SKM-1 treated with dmso at 0.1 percent for 144 hours (cell line): Measurements from ENCODE around the gene DLK2.

Source experiments
- DNase-seq: peaks from one replicate; lab custom pipeline; 2025; ENCODE audit not compliant: unreplicated experiment; lab: John Stamatoyannopoulos, UW

Gene DLK2

GRCh38 chr6:43454290-43454695 lies 1.1 kb downstream of the DLK2 start:
- DNase-seq, result peak; percentile 34

DNA sequence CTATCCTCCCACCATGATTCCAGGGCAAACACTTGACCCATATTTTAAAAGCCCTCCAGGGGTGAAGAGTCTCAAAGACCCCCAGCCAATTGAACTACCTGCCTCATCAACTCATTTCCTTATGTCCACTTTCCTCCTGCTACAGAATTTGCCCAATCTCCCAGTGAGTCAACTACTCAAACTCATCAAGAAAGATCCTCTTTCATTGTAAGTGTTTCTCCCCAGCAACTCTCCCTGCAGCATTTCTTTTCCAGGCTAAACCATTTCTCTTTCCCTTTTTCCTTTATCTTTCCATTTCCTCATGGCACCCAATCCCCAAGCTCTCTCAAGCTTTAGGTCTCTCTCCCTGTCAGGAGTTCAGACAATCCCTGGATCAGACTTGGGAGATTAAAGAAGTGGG lies 1.5 kb downstream of the DLK2 start:
- no peak for DNase-seq

DNA sequence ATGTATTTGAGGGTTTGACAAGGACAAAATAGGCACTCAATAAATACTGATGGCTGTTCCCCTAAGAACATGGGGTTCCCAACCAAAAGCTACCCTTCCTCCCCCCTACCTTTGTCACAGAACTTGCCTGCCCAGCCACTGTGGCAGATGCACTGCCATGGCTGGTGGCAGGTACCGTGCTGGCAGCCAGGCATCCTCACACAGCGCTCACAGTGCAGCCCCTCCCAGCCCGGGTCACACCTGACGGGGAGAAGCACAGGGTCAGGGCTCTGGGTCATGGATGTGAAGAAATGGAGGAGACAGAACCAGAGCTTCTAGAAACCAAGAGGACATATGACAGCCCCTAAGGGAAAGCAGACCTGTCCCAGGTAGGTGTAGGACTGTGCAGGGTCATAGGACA lies 2.5 kb downstream of the DLK2 start:
- DNase-seq, result no peak

DNA sequence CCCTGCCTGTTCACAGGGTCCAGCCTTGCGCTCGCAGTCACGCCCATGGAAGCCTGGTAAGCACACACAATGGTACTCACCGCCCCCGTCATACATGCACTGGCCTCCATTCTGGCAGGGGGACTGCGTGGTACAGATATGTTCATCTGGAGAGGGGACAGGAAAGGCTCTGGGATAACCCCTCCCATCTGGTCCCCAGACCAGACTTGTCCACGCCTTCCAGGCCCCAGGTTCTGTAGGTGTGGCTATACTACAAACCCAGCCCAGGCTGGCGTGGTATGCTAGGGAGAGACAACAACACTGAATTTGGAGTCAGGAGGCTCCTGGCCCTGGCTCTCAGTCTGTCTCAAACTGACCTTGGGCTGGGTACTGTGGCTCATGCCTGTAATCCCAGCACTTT lies 3.4 kb downstream of the DLK2 start:
- no peak for DNase-seq

GRCh38 chr6:43451348-43451747 lies 4.0 kb downstream of the DLK2 start:
- no peak for DNase-seq

DNA sequence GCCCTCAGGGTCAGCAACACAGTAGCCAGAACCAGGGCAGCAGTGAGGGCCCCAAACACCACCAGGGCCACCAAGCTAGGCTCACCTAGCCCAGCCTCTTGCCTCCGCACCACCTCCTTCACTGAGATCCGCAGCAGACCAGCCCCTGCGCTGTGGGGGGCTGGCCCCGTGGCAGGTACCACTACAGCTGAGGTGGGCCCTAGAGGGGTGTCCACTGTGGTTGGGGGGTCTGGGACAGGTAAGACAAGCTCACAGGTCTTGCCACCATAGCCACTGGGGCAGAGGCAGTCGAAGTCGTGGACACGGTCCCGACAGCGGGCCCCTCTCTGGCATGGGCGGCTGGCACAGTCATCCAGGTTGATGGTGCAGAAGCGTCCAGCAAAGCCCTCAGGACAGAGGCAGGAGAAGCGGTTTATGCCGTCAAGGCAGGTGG lies 4.6 kb downstream of the DLK2 start:
- DNase-seq, result no peak

GRCh38 chr6:43448916-43449315 lies 6.4 kb downstream of the DLK2 start:
- DNase-seq, result no peak

GRCh38 chr6:43447604-43448003 lies 7.7 kb downstream of the DLK2 start:
- no peak for DNase-seq

GRCh38 chr6:43445576-43445975 lies 9.8 kb downstream of the DLK2 start:
- no peak for DNase-seq

GRCh38 chr6:43444582-43444981 lies 10.8 kb downstream of the DLK2 start:
- DNase-seq, result no peak

DNA sequence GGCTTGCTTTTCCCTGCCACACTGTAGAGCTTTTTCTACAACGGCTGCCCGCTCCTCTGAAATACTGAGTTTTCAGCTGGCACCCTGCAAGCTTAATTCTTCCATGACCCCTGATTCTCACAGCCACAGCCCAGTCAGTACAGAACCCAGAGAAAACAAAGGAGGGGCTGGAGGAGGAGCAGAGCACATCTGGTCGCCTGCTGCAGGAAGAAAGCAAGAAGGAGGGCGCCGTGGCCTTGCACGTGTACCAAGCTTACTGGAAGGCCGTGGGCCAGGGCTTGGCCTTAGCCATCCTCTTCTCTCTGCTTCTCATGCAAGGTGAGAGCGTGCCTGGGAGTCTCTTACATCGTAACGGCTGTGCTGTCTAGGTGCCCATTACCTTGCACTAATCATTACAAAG lies 11.3 kb downstream of the DLK2 start:
- no peak for DNase-seq

DNA sequence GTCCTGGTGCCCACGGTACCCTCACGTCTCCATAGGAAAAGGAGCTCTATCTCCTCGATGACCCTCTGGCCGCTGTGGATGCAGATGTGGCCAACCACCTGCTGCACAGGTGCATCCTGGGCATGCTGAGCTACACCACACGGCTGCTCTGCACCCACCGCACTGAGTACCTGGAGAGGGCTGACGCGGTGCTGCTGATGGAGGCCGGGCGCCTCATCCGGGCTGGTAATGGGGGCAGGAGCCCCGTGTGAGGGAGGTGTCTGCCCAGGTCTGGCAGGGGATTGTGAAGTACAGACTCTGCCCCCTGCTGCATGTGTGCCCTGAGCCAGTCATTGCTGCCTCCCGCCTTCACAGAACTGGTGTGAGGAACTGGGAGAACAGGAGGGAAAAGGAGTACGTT lies 12.4 kb downstream of the DLK2 start:
- no peak for DNase-seq

DNA sequence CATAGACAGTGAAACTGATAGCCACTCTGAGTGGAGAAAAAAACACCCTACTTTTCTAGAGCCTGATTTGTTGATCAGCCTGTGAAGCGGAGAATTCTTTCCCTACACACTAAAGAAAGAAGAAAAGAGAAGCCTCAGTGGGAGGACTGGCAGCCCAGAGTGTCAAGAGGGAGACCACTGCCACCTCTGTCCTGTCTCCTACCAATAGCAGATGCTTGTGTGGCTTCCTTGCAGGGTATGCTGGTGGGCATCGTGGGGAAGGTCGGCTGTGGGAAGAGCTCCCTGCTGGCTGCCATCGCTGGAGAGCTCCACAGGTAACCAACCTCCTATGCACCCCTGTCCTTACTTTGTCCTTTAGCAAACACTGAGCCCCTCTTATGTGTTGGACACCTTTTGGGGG lies 17.6 kb downstream of the DLK2 start:
- no peak for DNase-seq

GRCh38 chr6:43436577-43437282 lies 18.6 kb downstream of the DLK2 start:
- DNase-seq, result no peak

DNA sequence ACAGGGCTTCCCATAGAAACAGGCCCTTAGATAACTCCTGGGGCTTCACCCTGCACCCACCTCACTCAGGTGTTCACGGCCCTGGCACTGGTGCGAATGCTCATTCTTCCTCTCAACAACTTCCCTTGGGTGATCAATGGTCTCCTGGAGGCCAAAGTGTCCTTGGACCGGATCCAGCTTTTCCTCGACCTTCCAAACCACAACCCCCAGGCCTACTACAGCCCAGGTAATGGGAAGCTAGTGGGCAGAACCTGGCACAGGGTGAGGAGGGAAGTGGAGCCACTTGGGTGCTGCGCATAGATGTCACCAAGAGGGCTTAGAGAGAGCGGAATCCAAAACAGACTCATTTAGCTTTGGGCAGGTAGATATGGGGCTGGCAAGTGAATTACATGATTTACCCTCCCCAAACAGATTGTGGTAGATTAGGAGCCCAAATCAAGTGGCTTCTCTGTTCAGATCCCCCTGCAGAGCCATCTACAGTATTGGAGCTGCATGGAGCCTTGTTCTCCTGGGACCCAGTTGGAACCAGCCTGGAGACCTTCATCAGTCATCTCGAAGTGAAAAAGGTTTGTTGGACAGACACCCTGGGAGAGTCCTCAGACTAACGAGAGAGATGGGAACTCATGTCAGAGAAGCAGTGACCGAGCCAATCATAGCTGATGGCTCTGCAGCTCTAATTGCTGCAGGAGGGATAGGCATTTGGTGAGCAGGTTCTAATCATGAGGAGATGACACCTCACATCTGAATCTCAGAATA lies 19.5 kb downstream of the DLK2 start:
- DNase-seq, result no peak

DNA sequence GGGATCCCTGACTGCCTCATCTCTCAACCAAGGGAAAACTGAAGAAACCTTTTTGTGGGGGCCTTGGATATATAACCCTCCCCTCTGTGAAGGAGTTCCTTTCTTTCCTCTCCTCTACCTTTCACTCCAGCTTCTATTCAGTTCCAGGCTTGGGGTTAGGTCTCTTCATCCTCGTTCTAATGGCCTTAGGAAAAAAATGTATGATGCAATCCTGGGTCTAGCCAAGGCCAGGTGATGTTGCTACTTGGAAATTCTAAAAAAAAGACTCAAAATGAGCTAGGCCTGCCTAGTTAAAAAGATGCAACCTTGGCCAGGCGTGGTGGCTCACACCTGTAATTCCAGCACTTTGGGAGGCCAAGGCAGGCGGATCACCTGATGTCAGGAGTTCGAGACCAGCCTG lies 20.4 kb downstream of the DLK2 start:
- DNase-seq, result no peak

DNA sequence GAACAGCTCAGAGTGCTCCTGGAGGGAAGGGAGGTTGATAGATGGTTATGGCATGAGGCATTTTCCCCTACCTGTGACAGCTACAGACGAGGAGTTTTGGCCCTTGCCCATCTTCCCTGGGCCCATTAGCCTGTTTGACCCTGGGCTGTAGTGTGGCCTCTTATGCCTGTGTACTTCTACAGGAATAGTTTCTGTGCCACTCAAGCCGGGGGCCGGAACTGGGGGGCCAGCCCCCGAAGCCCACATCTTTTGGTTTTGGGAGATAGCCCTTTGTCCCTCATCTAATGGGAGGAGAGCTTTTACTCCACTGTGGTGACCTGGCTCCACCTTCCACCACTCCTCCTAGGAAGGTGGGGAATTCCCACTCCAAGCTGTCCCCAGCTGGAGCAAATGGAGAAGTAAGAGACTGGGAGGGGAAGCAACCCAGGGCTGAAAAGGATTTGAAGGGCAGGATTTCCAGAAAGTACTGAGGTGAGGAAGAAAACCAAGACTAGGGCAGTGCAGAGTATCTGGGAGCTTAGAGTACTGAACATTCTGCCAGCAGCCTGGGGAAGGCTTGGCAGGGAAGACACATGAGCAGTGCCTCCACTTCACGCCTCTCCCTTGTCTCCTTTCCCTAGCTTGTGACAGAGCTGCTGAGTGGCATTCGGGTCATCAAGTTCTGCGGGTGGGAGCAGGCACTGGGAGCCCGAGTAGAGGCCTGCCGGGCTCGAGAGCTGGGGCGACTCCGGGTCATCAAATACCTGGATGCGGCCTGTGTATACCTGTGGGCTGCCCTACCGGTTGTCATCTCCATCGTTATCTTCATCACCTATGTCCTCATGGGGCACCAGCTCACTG lies 21.1 kb downstream of the DLK2 start:
- no peak for DNase-seq

GRCh38 chr6:43433148-43433547 lies 22.2 kb downstream of the DLK2 start:
- DNase-seq, result no peak

GRCh38 chr6:43432009-43432945 lies 23.1 kb downstream of the DLK2 start:
- DNase-seq, result no peak

DNA sequence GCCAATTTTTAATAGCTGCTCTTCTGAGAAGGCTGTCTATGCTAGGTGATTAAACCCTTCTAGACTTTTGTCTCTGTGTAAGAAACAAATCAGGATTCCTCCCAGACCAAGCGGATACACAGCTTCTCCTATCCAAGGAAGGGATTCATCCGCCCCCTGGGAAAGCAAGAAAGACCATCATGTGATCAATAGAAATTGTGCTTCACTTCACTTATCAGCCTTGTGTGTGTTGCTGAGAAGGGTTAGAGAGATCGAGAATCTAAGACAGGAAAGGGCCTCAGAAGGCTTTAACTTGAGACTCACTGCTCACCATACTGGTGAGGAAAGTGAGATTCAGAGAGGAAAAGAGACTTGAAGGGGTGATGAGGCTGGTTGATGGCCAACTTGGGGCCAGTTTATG lies 26.5 kb downstream of the DLK2 start:
- DNase-seq, result no peak

DNA sequence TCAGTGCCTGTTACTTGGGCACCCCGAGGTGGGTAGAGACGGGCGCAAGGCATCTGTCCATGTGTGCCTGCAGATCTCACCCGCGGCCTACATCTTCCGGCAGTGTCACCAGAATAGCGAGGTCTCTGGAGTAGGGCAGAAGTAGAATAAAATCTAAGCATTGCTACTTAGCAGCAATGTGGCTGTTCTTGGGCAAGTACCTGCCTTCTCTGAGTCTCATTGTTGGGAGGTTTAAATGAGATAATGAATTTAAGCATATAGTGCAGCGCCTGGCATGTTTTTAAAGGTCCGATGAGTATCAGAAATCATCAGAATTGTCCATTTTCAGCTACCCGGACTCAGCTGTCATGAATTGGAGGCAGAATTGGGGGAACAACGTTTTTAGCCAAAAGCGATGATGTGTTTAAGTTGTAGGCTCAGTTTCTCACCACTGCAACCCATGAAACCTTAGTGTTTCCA lies 27.2 kb downstream of the DLK2 start:
- no peak for DNase-seq
